Measurements from ENCODE around the gene EFL1.

The EFL1 gene

DNA sequence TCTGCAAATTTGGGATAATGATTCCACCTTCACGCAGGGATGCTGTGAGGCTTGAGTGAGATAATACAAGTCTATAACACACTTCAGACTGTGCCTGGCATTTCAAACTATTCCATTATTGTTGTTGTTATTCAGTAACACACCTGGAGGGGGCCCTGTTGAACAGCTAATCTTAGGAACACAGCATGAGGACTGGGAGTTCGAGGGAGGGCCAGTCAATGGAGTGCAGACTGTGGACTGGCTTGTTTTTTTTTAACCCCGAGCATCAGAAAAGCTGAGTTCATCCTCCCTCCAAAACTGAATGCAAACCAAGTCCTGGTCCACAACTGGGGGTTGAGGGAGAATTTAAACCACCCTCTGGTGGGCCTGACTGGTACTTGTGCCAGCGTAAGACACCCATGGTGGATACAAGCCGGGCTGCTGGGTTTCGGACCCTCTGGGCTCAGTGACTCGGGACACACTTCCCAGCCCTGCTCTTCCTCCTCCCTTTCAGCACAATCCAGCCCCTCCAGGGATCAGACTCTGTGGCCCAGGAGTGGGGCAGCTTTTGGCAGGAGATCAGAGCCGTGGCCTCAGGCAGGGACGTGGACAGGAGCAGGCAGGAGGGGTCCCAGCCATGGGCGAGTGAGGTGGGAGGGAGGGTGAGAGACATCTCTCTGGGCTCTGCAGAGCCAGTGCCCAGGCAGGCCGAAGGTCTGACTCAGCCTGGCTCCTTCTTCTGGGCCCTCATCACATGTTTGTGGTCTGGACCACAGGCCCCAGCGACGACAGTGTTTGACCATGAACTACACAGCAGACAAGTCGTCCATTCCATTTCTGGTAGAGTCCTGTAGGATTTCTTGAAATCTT, 180.4 kb downstream of the EFL1 start:
- DNase-seq (ENCODE audit: low spot score), result no peak

DNA sequence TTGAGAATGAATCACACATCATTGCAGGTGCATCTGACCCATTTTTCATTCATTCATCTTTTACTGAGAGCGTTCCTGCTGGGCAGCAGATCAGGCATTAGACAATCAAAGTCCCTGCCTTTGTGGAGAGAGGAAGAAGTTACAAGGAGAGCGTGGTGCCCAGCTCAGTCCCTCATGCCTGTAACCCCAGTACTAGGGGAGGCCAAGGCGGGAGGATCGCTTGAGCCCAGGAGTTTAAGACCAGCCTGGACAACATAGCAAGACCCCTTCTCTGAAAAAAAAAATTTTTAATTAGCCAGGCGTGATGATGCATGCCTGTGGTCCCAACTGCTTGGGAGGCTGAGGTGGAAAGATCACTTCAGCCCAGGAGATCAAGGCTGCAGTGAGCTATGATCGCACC, 181.8 kb downstream of the EFL1 start:
- no peak for DNase-seq (ENCODE audit: low spot score)

Small RNA genes lying within 50 kb of the gene (small RNA-seq; reads per million reads assigned to genes)
- gene RNU1-77P, result 0.05 to 0.84 reads per million in 2 experiments

Measured in SK-N-DZ (cell line).